MM.1S (cell line): ENCODE data around the gene COLGALT1.

Source experiments
- DNase-seq: peaks from one replicate; pipeline ENCODE4 v3.0.0-alpha.2; 2015
- H2AFZ ChIP-seq: fragments of 300-600 bp; sonication (generic); 2 replicates; pipeline ENCODE4 v1.6.0; 2016; ENCODE audit warnings: antibody characterized with exemption, low read length
- H3F3A ChIP-seq: fragments of 300-600 bp; sonication (generic); 2 replicates; pipeline ENCODE4 v1.6.1; 2016; ENCODE audit warnings: mild to moderate bottlenecking, antibody characterized with exemption, low read length, moderate library complexity, mixed read lengths; ENCODE audit not compliant: insufficient read depth
- H3K27ac ChIP-seq: fragments of 300-600 bp; sonication (generic); 2 replicates; pipeline ENCODE4 v1.5.1; 2016; ENCODE audit warnings: mild to moderate bottlenecking, low read length
- H3K27me3 ChIP-seq: fragments of 300-600 bp; sonication (generic); replicated peaks from 2 replicates; pipeline ENCODE4 v1.6.0; 2016; ENCODE audit warnings: low read length; ENCODE audit not compliant: insufficient read depth
- H3K36me3 ChIP-seq: fragments of 300-600 bp; sonication (generic); replicated peaks from 2 replicates; pipeline ENCODE4 v1.6.1; 2016; ENCODE audit warnings: mild to moderate bottlenecking, low read length, mixed read lengths; ENCODE audit not compliant: insufficient read depth
- H3K4me1 ChIP-seq: fragments of 300-600 bp; sonication (generic); 2 replicates; pipeline ENCODE4 v1.6.1; 2016; ENCODE audit warnings: low read length, mixed read lengths
- H3K4me2 ChIP-seq: fragments of 300-600 bp; sonication (generic); 2 replicates; pipeline ENCODE4 v1.6.0; 2016; ENCODE audit warnings: low read depth, low read length
- H3K4me3 ChIP-seq: fragments of 300-600 bp; sonication (generic); 2 replicates; pipeline ENCODE4 v1.5.1; 2016; ENCODE audit warnings: low read length, mixed read lengths
- H3K79me2 ChIP-seq: fragments of 300-600 bp; sonication (generic); 2 replicates; pipeline ENCODE4 v1.6.1; 2016; ENCODE audit warnings: mixed run types, low read length, mixed read lengths
- H3K9ac ChIP-seq: fragments of 300-600 bp; sonication (generic); 2 replicates; pipeline ENCODE4 v1.6.1; 2016; ENCODE audit warnings: low read length, mixed read lengths
- H3K9me2 ChIP-seq: fragments of 300-600 bp; sonication (generic); replicated peaks from 2 replicates; pipeline ENCODE4 v1.6.1; 2016; ENCODE audit warnings: mild to moderate bottlenecking, low read length, mixed read lengths; ENCODE audit not compliant: insufficient read depth
- H3K9me3 ChIP-seq: fragments of 300-600 bp; sonication (generic); replicated peaks from 2 replicates; pipeline ENCODE4 v1.6.1; 2016; ENCODE audit warnings: mild to moderate bottlenecking, low read length, mixed read lengths; ENCODE audit not compliant: insufficient read depth
- H4K20me1 ChIP-seq: fragments of 300-600 bp; sonication (generic); 2 replicates; pipeline ENCODE4 v1.6.1; 2016; ENCODE audit warnings: mild to moderate bottlenecking, low read length, moderate library complexity, mixed read lengths; ENCODE audit not compliant: insufficient read depth
- EZH2 ChIP-seq: fragments of 300-600 bp; sonication (generic); optimal IDR thresholded peaks from 2 replicates; pipeline ENCODE3; 2017; ENCODE audit warnings: low read depth, mild to moderate bottlenecking, antibody characterized with exemption, low read length, mixed read lengths
- EZH2phosphoT487 ChIP-seq: fragments of 300-600 bp; sonication (generic); IDR thresholded peaks from 2 replicates; pipeline ENCODE4 v1.6.1; 2018; ENCODE audit warnings: antibody characterized with exemption, low read length
- TF ChIP-seq, protein P1 (sequence below): fragments of 300-600 bp; sonication (generic); IDR thresholded peaks from 2 replicates; pipeline ENCODE4 v1.5.1; 2016; ENCODE audit warnings: antibody characterized with exemption, low read length, mixed read lengths

Gene COLGALT1

DNA sequence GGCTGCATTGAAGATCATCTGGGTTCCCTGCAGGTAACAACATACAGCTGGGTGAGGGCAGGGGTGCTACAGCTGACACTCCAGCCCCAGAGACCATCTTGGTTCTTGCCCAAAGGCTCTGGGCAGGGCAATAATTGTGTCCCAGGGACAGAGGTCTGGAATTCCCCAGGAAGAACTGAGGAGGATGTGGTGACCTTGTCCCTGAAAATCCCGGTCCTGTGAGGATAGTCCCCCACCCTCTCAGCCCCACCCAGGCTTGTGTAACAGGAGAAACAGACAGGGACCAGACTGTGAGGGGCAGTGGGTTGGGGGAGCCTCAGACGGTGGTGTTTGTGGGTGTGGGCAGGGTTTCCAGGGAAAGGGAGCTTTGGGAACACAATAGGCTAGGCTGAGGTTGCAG, 63.5 kb downstream of the COLGALT1 start:
- no peaks in the 10 kb centered on the region for H3K36me3 ChIP-seq
- H3K79me2 ChIP-seq = no peaks in the 10 kb centered on the region
- H3K9me3 ChIP-seq = no peaks in the 10 kb centered on the region
- H3K9ac ChIP-seq = no peak overlapping the region
- H3K4me1 ChIP-seq = no peaks in the 10 kb centered on the region
- no peak overlapping the region for H3K4me2 ChIP-seq
- H2AFZ ChIP-seq = no peak overlapping the region
- TF ChIP-seq EZH2phosphoT487 = no peak
- TF ChIP-seq EZH2 = no peak
- TF ChIP-seq, protein P1, sequence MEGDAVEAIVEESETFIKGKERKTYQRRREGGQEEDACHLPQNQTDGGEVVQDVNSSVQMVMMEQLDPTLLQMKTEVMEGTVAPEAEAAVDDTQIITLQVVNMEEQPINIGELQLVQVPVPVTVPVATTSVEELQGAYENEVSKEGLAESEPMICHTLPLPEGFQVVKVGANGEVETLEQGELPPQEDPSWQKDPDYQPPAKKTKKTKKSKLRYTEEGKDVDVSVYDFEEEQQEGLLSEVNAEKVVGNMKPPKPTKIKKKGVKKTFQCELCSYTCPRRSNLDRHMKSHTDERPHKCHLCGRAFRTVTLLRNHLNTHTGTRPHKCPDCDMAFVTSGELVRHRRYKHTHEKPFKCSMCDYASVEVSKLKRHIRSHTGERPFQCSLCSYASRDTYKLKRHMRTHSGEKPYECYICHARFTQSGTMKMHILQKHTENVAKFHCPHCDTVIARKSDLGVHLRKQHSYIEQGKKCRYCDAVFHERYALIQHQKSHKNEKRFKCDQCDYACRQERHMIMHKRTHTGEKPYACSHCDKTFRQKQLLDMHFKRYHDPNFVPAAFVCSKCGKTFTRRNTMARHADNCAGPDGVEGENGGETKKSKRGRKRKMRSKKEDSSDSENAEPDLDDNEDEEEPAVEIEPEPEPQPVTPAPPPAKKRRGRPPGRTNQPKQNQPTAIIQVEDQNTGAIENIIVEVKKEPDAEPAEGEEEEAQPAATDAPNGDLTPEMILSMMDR = no peak
- no peak overlapping the region for H3K27ac ChIP-seq
- H3K27me3 ChIP-seq = peaks cover 70% of the 10 kb centered on the region
- no peaks in the 10 kb centered on the region for H4K20me1 ChIP-seq
- no peak for DNase-seq
- H3K4me3 ChIP-seq = no peak overlapping the region
- no peaks in the 10 kb centered on the region for H3K9me2 ChIP-seq
- no peaks in the 10 kb centered on the region for H3F3A ChIP-seq

DNA sequence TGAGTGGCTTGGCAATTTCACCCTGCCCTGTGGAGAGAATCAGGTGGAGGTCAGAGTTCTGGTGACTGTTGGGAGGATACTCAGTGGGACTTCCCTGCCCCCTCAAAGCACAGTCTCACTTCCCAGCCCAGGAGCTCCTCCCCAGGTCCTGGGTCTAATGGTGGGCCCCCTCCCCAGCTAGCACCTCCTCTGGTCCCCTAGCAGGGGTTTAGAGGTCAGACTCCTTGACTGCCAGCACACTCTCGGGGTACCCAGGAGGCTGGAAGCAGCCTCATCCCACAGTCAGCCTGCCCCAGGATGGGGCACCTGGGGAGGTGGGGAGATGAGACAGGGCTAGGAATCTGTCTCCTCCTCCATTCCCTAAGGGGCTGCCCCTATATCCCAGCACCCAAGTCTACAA, 65.2 kb downstream of the COLGALT1 start:
- H3K4me3 ChIP-seq = no peak overlapping the region
- TF ChIP-seq EZH2phosphoT487 = no peak
- TF ChIP-seq, protein P1 = no peak
- no peak for TF ChIP-seq EZH2
- H3K4me1 ChIP-seq = no peaks in the 10 kb centered on the region
- H3K9me2 ChIP-seq = no peaks in the 10 kb centered on the region
- H4K20me1 ChIP-seq = no peaks in the 10 kb centered on the region
- H3K36me3 ChIP-seq = no peaks in the 10 kb centered on the region
- H3K4me2 ChIP-seq = no peak overlapping the region
- no peaks in the 10 kb centered on the region for H3F3A ChIP-seq
- peaks cover 54% of the 10 kb centered on the region for H3K27me3 ChIP-seq
- no peak overlapping the region for H3K9ac ChIP-seq
- no peak for DNase-seq
- no peak overlapping the region for H2AFZ ChIP-seq
- no peak overlapping the region for H3K27ac ChIP-seq
- no peaks in the 10 kb centered on the region for H3K9me3 ChIP-seq
- no peaks in the 10 kb centered on the region for H3K79me2 ChIP-seq

GRCh38 chr19:17623224-17623935, 67.9 kb downstream of the COLGALT1 start:
- no peak overlapping the region for H2AFZ ChIP-seq
- no peak overlapping the region for H3K27ac ChIP-seq
- no peaks in the 10 kb centered on the region for H3K36me3 ChIP-seq
- no peaks in the 10 kb centered on the region for H3K4me1 ChIP-seq
- no peaks in the 10 kb centered on the region for H3F3A ChIP-seq
- H4K20me1 ChIP-seq = no peaks in the 10 kb centered on the region
- no peak overlapping the region for H3K4me3 ChIP-seq
- no peaks in the 10 kb centered on the region for H3K9me3 ChIP-seq
- H3K4me2 ChIP-seq = no peak overlapping the region
- H3K27me3 ChIP-seq = peaks cover 42% of the 10 kb centered on the region
- no peaks in the 10 kb centered on the region for H3K9me2 ChIP-seq
- TF ChIP-seq, protein P1 = no peak
- TF ChIP-seq EZH2phosphoT487 (no peak), EZH2 (no peak)
- H3K79me2 ChIP-seq = no peaks in the 10 kb centered on the region
- no peak for DNase-seq
- no peak overlapping the region for H3K9ac ChIP-seq
